Measurements from ENCODE around the gene CBFB. TPM values are rescaled to one million over a fixed set of nuclear protein-coding genes. Genes with fewer than 3 reads are reported as not detected.

CBFB gene
- total and polyA plus RNA-seq, 2 experiments from 2014 or later: 66.3 to 197 TPM

DNA sequence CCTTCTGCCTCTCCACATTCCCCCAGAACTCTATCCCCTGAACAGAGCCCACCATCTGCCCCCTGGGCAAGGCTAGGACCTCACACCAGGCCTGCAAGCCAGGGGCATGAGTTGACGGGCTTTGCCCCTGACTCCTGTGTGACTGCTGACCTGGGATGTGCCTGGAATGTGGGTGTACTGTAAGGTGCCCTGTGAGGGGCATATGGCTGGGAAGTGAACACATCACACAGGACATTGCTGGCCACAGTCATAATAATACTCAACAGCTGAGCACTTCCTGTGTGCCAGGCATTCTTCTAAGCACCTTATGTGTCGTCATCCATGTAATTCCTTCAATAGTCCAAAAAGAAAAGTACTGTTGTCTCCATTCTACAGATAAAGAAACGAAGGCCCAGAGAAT is 27.2 kb upstream of the CBFB start:
- TF ChIP-seq, protein P1, sequence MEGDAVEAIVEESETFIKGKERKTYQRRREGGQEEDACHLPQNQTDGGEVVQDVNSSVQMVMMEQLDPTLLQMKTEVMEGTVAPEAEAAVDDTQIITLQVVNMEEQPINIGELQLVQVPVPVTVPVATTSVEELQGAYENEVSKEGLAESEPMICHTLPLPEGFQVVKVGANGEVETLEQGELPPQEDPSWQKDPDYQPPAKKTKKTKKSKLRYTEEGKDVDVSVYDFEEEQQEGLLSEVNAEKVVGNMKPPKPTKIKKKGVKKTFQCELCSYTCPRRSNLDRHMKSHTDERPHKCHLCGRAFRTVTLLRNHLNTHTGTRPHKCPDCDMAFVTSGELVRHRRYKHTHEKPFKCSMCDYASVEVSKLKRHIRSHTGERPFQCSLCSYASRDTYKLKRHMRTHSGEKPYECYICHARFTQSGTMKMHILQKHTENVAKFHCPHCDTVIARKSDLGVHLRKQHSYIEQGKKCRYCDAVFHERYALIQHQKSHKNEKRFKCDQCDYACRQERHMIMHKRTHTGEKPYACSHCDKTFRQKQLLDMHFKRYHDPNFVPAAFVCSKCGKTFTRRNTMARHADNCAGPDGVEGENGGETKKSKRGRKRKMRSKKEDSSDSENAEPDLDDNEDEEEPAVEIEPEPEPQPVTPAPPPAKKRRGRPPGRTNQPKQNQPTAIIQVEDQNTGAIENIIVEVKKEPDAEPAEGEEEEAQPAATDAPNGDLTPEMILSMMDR (IDR thresholded peaks at IDR 0.05; ENCODE audit: low read depth, low read length): no peak
- Histone ChIP-seq H3K4me1 (ENCODE audit: low read depth) (peaks cover 8% of the 10 kb centered on the region), H3K9me3 (ENCODE audit: low read depth) (no peaks in the 10 kb centered on the region), H3K4me3 (no peak overlapping the region), H3K27ac (no peak overlapping the region), H3K36me3 (no peaks in the 10 kb centered on the region), H3K27me3 (peaks cover 41% of the 10 kb centered on the region)
- DNase-seq (ENCODE audit: low read depth in 1 of 2, low spot score in 1 of 2): no peak

GRCh38 chr16:67006930-67007658 is 21.9 kb upstream of the CBFB start:
- H3K4me3 ChIP-seq: no peak overlapping the region
- no peaks in the 10 kb centered on the region for H3K36me3 ChIP-seq
- H3K27ac ChIP-seq: no peak overlapping the region
- H3K27me3 ChIP-seq: peaks cover 9% of the 10 kb centered on the region
- peak in 1 of 2 donors; percentile 16 for DNase-seq (ENCODE audit: low read depth in 1 of 2, low spot score in 1 of 2)
- H3K4me1 ChIP-seq (ENCODE audit: low read depth): no peaks in the 10 kb centered on the region
- no peaks in the 10 kb centered on the region for H3K9me3 ChIP-seq (ENCODE audit: low read depth)
- TF ChIP-seq, protein P1 (IDR thresholded peaks at IDR 0.05; ENCODE audit: low read depth, low read length): no peak

DNA sequence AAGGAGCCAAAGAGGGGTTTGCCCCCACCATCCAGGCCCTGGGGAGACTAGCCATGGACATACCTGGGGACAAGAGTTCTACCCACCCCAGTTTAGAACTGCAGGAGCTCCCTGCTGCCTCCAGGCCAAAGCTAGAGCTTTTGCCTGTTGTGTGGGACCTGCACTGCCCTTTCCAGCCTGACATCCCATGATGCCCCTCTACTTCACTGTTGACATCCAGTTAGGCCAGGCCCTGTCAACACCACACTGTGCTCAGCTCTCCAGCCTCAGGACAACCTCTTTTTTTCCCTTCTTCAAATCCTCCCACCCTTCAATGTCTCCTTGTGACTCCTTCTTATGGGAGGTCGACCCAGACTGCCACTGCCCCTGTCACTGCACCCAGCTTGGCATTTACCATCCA is 19.8 kb upstream of the CBFB start:
- DNase-seq (ENCODE audit: low read depth in 1 of 2, low spot score in 1 of 2): peak in 1 of 2 donors; percentile 27
- no peaks in the 10 kb centered on the region for H3K4me1 ChIP-seq (ENCODE audit: low read depth)
- H3K27me3 ChIP-seq: peaks cover 3% of the 10 kb centered on the region
- no peak overlapping the region for H3K4me3 ChIP-seq
- H3K9me3 ChIP-seq (ENCODE audit: low read depth): no peaks in the 10 kb centered on the region
- TF ChIP-seq, protein P1 (IDR thresholded peaks at IDR 0.05; ENCODE audit: low read depth, low read length): no peak
- no peak overlapping the region for H3K27ac ChIP-seq
- H3K36me3 ChIP-seq: no peaks in the 10 kb centered on the region

DNA sequence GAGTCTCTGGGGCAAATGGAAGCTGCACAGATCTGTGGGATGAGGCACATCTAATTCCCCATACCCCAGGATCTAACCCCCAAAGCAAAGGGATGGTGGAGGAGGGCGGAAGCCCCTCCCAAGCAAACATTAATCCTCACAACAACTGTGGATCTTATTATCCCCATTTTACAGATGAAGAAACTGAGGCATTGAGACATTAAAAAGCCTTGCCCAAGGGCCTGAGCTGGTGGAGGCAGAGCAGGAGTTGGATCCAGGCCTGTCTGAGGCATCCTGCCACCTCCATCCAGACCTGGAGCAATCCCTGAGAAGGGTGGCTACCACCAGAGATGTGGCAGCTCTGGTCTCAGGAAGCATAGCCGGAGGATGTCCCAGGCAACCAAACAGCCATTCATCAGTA is 17.7 kb upstream of the CBFB start:
- H3K9me3 ChIP-seq (ENCODE audit: low read depth): no peaks in the 10 kb centered on the region
- H3K27ac ChIP-seq: no peak overlapping the region
- no peak overlapping the region for H3K4me3 ChIP-seq
- no peaks in the 10 kb centered on the region for H3K36me3 ChIP-seq
- TF ChIP-seq, protein P1 (IDR thresholded peaks at IDR 0.05; ENCODE audit: low read depth, low read length): no peak
- H3K27me3 ChIP-seq: peaks cover 3% of the 10 kb centered on the region
- no peaks in the 10 kb centered on the region for H3K4me1 ChIP-seq (ENCODE audit: low read depth)
- DNase-seq (ENCODE audit: low read depth in 1 of 2, low spot score in 1 of 2): no peak

DNA sequence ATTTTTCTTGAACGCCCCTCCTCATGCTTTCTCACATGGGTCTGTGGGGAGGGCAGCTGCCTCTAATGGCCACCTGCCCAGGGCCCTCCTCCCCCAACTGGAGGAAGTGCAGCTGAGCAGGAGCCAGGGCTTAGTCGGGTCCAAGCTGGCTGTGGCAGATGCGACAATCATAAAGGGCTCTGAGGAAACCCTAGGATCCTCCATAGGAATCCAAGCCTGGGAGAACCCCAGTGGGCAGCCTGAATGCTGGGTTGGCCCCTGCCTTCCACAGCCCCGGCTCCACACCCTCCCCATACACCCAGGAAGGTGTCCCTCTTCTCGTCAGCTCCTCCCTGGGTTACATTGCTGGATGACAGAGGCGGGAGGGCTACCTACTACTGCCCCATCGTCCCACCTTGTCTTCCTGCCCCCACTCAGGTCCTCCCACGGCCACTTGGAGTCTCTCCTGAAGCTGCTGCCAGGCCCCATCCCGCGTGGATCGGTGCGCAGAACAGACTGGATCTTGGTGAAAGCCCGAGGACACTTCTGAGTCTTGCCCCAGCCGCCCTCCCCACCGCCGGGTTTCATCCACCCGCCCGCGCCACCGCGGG is 15.6 kb upstream of the CBFB start:
- no peak overlapping the region for H3K27ac ChIP-seq
- no peaks in the 10 kb centered on the region for H3K4me1 ChIP-seq (ENCODE audit: low read depth)
- TF ChIP-seq, protein P1 (IDR thresholded peaks at IDR 0.05; ENCODE audit: low read depth, low read length): no peak
- DNase-seq (ENCODE audit: low read depth in 1 of 2, low spot score in 1 of 2): no peak
- peaks cover 3% of the 10 kb centered on the region for H3K27me3 ChIP-seq
- H3K36me3 ChIP-seq: no peaks in the 10 kb centered on the region
- peak overlapping the region; percentile 28 for H3K4me3 ChIP-seq
- H3K9me3 ChIP-seq (ENCODE audit: low read depth): no peaks in the 10 kb centered on the region
